HepG2 (cell line): Measurements from ENCODE around the gene MFAP3L. TPM values are rescaled to one million over a fixed set of nuclear protein-coding genes. Genes with fewer than 3 reads are reported as not detected.

ENCODE experiments used
- ADNP ChIP-seq: sonication (generic); formaldehyde crosslinking; IDR thresholded peaks from 2 replicates; pipeline ENCODE4 v1.4.0; 2020; ENCODE audit warnings: missing genetic modification reagents
- KLF6 ChIP-seq: IDR thresholded peaks from 2 replicates; pipeline ENCODE4 v1.8.0; 2016; ENCODE audit warnings: missing biosample characterization, missing genetic modification reagents
- MAZ ChIP-seq, 2 experiments: sonication (generic) in 1 of 2; formaldehyde crosslinking in 1 of 2; IDR thresholded peaks; 2 replicates each; pipeline versions ENCODE4 v1.5.0 to v1.6.1; 2012 to 2020; ENCODE audit warnings: low read depth in 2 of 2, mild to moderate bottlenecking in 2 of 2, borderline replicate concordance in 1 of 2, improper control_type of control experiment in 1 of 2, low read length in 1 of 2, missing genetic modification reagents in 1 of 2, moderate library complexity in 1 of 2
- NFIC ChIP-seq: IDR thresholded peaks from 2 replicates; pipeline ENCODE4 v1.6.1; 2012; ENCODE audit warnings: mild to moderate bottlenecking, low read length, inconsistent platforms
- NR3C1 ChIP-seq: sonication (generic); formaldehyde crosslinking; IDR thresholded peaks from 2 replicates; pipeline ENCODE4 v1.4.0; 2020; ENCODE audit warnings: missing genetic modification reagents
- SMC3 ChIP-seq: IDR thresholded peaks from 2 replicates; pipeline ENCODE4 v1.6.1; 2011; ENCODE audit warnings: low read length, improper control_type of control experiment
- SNAPC2 ChIP-seq: sonication (generic); formaldehyde crosslinking; IDR thresholded peaks from 2 replicates; pipeline ENCODE4 v1.8.1; 2022; ENCODE audit warnings: mild to moderate bottlenecking, missing genetic modification reagents
- SOX13 ChIP-seq, 3 experiments: fragments of 450-650 bp in 1 of 3; sonication (generic) in 1 of 3; formaldehyde crosslinking in 1 of 3; IDR thresholded peaks in 2 of 3; conservative IDR thresholded peaks in 1 of 3; 2 replicates each; pipeline versions ENCODE4 v1.5.0 to v1.6.1; 2016 to 2020; ENCODE audit warnings: antibody characterized with exemption in 1 of 3, mild to moderate bottlenecking in 1 of 3, missing compliant biosample characterization in 1 of 3, missing genetic modification reagents in 1 of 3, moderate library complexity in 1 of 3
- SSRP1 ChIP-seq: IDR thresholded peaks from 2 replicates; pipeline ENCODE4 v1.6.1; 2016; ENCODE audit warnings: control low read depth
- UBTF ChIP-seq: sonication (generic); formaldehyde crosslinking; IDR thresholded peaks from 2 replicates; pipeline ENCODE4 v1.4.0; 2020; ENCODE audit warnings: mild to moderate bottlenecking, missing genetic modification reagents
- ZMYM2 ChIP-seq: sonication (generic); formaldehyde crosslinking; IDR thresholded peaks from 2 replicates; pipeline ENCODE4 v1.8.0; 2022; ENCODE audit warnings: mild to moderate bottlenecking, missing genetic modification reagents
- ZNF142 ChIP-seq: sonication (generic); formaldehyde crosslinking; IDR thresholded peaks from 2 replicates; pipeline ENCODE4 v1.4.0; 2020; ENCODE audit warnings: missing genetic modification reagents
- ZNF17 ChIP-seq: sonication (generic); formaldehyde crosslinking; IDR thresholded peaks from 2 replicates; pipeline ENCODE4 v1.5.0; 2020; ENCODE audit warnings: mild to moderate bottlenecking, missing genetic modification reagents
- ZNF512B ChIP-seq: sonication (generic); formaldehyde crosslinking; IDR thresholded peaks from 2 replicates; pipeline ENCODE4 v1.5.1; 2020; ENCODE audit warnings: missing genetic modification reagents, mild to moderate bottlenecking, borderline replicate concordance
- ZNF761 ChIP-seq: sonication (generic); formaldehyde crosslinking; conservative IDR thresholded peaks from 2 replicates; pipeline ENCODE4 v1.4.0; 2020; ENCODE audit warnings: mild to moderate bottlenecking, missing genetic modification reagents
- polyA plus RNA-seq, 8 experiments: library from polyadenylated mRNA; depleted of rRNA in 3 of 8; stranded (reverse) in 7 of 8; unstranded in 1 of 8; fragments of >200 nt; fragmentation: Illumina TruSeq in 4 of 8; extraction: Trizol in 4 of 8; gene quantifications; 2 replicates each; pipeline versions ENCODE4 v1.2.1 to v1.2.3, GENCODE V29; 2011 to 2016; ENCODE audit warnings: low read depth in 4 of 8, missing spikeins in 1 of 8, mixed read lengths in 1 of 8; ENCODE audit not compliant: insufficient read depth in 1 of 8
- total RNA-seq, 5 experiments: library from RNA; depleted of rRNA; stranded (reverse); fragments of >200 nt; fragmentation: Illumina TruSeq; extraction: Trizol; gene quantifications; 2 replicates each; pipeline ENCODE4 v1.2.3, GENCODE V29; 2016; ENCODE audit warnings: low read depth in 1 of 5

MFAP3L gene
- total and polyA plus RNA-seq, 2 of the 13 experiments (the other 11 are each of a cell fraction or from before 2014, with no cell fraction given): 1.5 to 3.6 TPM

- no peak for TF ChIP-seq ZNF142
- TF ChIP-seq NFIC: no peak
- no peak for TF ChIP-seq KLF6 (CRISPR knock-in tag)
- TF ChIP-seq ZMYM2: no peak
- TF ChIP-seq SOX13 (IDR thresholded peaks at IDR 0.05): no peak
- TF ChIP-seq SOX13 (CRISPR knock-in tag; conservative IDR thresholded peaks at IDR 0.05 in 1 of 2, IDR thresholded peaks at IDR 0.05 in 1 of 2): no peak
- peak; percentile 86; the same call in 1 of the 2 replicates for TF ChIP-seq UBTF (CRISPR knock-in tag)
- TF ChIP-seq ZNF761 (CRISPR knock-in tag): no peak
- no peak for TF ChIP-seq ZNF17 (CRISPR knock-in tag)
- no peak for TF ChIP-seq SMC3
- no peak for TF ChIP-seq SNAPC2 (CRISPR knock-in tag)
- TF ChIP-seq SSRP1: no peak
- no peak for TF ChIP-seq ZNF512B (CRISPR knock-in tag)
- TF ChIP-seq NR3C1: no peak
- no peak for TF ChIP-seq ADNP
- TF ChIP-seq MAZ (IDR thresholded peaks at IDR 0.05; ENCODE audit: borderline replicate concordance, low read depth, low read length): peak; percentile 98
- peak; percentile 99 for TF ChIP-seq MAZ (CRISPR knock-in tag; IDR thresholded peaks at IDR 0.05; ENCODE audit: low read depth)
Measured at GRCh38 chr4:170026253-170027021, at the start of gene MFAP3L (continued).
